ENCODE data around the gene CLNK. TPM values are rescaled to one million over a fixed set of nuclear protein-coding genes. Genes with fewer than 3 reads are reported as not detected.

Gene CLNK
- polyA plus RNA-seq, 3 donors: not detected

- Mint-ChIP-seq H3K36me3 (peaks cover 35 to 36% of the 10 kb centered on the region in 2 donors), H3K27me3 (ENCODE audit: low read depth in 3 of 3) (peaks cover 43 to 51% (median 46%) of the 10 kb centered on the region in 3 donors), H3K4me3 (peak within 1 kb of the TSS; percentile 71 to 87), H3K9me3 (peaks cover 9 to 37% (median 25%) of the 10 kb centered on the region in 7 donors), H3K27ac (peak within 1 kb of the TSS in 3 of 7 donors; percentile 19 to 60 (median 48)), H3K4me1 (peaks cover 26% of the 10 kb centered on the region)
- TF ChIP-seq, protein P1, sequence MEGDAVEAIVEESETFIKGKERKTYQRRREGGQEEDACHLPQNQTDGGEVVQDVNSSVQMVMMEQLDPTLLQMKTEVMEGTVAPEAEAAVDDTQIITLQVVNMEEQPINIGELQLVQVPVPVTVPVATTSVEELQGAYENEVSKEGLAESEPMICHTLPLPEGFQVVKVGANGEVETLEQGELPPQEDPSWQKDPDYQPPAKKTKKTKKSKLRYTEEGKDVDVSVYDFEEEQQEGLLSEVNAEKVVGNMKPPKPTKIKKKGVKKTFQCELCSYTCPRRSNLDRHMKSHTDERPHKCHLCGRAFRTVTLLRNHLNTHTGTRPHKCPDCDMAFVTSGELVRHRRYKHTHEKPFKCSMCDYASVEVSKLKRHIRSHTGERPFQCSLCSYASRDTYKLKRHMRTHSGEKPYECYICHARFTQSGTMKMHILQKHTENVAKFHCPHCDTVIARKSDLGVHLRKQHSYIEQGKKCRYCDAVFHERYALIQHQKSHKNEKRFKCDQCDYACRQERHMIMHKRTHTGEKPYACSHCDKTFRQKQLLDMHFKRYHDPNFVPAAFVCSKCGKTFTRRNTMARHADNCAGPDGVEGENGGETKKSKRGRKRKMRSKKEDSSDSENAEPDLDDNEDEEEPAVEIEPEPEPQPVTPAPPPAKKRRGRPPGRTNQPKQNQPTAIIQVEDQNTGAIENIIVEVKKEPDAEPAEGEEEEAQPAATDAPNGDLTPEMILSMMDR (IDR thresholded peaks at IDR 0.05): no peak
- WGBS (ENCODE audit: insufficient coverage): 4% methylated on average over 59 of the region's 60 CpGs
- peak; percentile 50 to 65 (median 57) for DNase-seq
- peak within 1 kb of the TSS; percentile 76 for H3K4me2 ChIP-seq (replicated peaks; ENCODE audit: extremely low read depth, low read length, poor library complexity, severe bottlenecking)
- intact Hi-C loops (cut with micrococcal nuclease): no loop called here
- H3K9ac ChIP-seq (ENCODE audit: insufficient read depth, low read length, poor library complexity, severe bottlenecking): peak within 1 kb of the TSS; percentile 43
- peak within 1 kb of the TSS; percentile 24 to 73 (median 38) for H3K4me3 ChIP-seq (replicated peaks in 1 of 3; ENCODE audit: low read depth in 2 of 3, low read length in 3 of 3)
- H3K79me2 ChIP-seq (ENCODE audit: insufficient read depth, low read length): peaks cover 6% of the 10 kb centered on the region
- peak within 1 kb of the TSS; percentile 98 for H2AFZ ChIP-seq (ENCODE audit: insufficient read depth, low read depth, low read length, poor library complexity, severe bottlenecking)
- peaks cover 21 to 45% of the 10 kb centered on the region in 2 donors for H3K27me3 ChIP-seq (ENCODE audit: control insufficient read depth in 2 of 2, insufficient read depth in 2 of 2, low read length in 2 of 2)
- H3K36me3 ChIP-seq (replicated peaks in 1 of 2; ENCODE audit: control insufficient read depth in 1 of 2, insufficient read depth in 2 of 2, low read length in 2 of 2): peaks cover 8 to 25% of the 10 kb centered on the region in 2 donors
- H3K4me1 ChIP-seq (ENCODE audit: control insufficient read depth in 1 of 2, insufficient read depth in 2 of 2, low read length in 2 of 2): peaks cover 22 to 34% of the 10 kb centered on the region in 2 donors
- peaks cover 16 to 24% of the 10 kb centered on the region in 2 donors for H3K9me3 ChIP-seq (replicated peaks in 1 of 2; ENCODE audit: control insufficient read depth in 1 of 2, insufficient read depth in 1 of 2, low read length in 2 of 2)
- no peaks in the 10 kb centered on the region for H4K20me1 ChIP-seq (ENCODE audit: insufficient read depth, low read length)
- H3K27ac ChIP-seq (ENCODE audit: low read depth in 1 of 2, low read length in 2 of 2): peak within 1 kb of the TSS in 1 of 2 donors; percentile 40
These were observed 227.2 kb downstream of the CLNK start, which contains the start of gene ZNF518B for GRCh38 chr4:10457255-10457801. ZNF518B (minus strand) TSS chr4:10457426; CDS start chr4:10446328, 11,098 bp downstream.

DNA sequence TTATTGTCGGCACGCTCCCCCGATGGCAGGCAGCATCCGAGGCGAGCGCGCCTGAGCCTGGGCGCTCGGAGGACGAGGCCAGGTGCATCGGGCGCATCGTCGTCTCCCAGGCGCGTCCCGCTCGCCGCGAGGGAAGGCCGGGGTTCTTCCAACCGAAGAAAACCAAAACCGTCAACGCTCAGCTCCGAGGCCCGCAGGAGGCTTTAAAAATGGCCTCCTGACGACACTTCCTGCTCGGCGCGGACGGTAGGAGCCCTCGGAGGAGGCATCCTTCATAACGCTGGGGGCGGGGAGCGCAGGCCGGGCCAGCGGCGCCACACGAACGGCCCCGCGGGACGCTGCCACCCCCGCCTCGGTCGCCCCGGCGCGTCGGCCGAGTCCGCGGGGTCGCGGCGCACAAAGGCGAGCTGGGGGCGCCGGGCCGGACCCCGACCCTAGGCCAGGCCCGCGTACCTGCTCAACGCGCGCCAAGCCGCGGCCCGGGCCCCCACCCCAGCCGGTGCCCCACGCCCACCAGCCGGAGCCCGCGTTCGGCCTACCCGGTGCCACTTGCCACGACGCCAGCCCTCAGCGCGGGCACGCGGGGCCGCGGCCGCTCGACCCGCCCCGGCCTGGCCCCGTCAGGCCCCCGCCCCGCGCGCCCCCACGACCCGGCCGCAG lies 227.8 kb downstream of the CLNK start:
- peak overlapping the region in 2 of 7 donors; percentile 19 to 48 for H3K27ac Mint-ChIP-seq
- H3K79me2 ChIP-seq (ENCODE audit: insufficient read depth, low read length): peaks cover 6% of the 10 kb centered on the region
- peaks cover 25% of the 10 kb centered on the region for H3K4me1 Mint-ChIP-seq
- intact Hi-C loops (cut with micrococcal nuclease): no loop called here
- peaks cover 37 to 44% (median 40%) of the 10 kb centered on the region in 3 donors for H3K27me3 Mint-ChIP-seq (ENCODE audit: low read depth in 3 of 3)
- peak overlapping the region; percentile 98 for H2AFZ ChIP-seq (ENCODE audit: insufficient read depth, low read depth, low read length, poor library complexity, severe bottlenecking)
- peaks cover 9 to 35% (median 20%) of the 10 kb centered on the region in 7 donors for H3K9me3 Mint-ChIP-seq
- H3K4me2 ChIP-seq (replicated peaks; ENCODE audit: extremely low read depth, low read length, poor library complexity, severe bottlenecking): peak overlapping the region; percentile 76
- peak overlapping the region; percentile 43 for H3K9ac ChIP-seq (ENCODE audit: insufficient read depth, low read length, poor library complexity, severe bottlenecking)
- WGBS (ENCODE audit: insufficient coverage): 8% methylated on average over 96 of the region's 96 CpGs
- H3K4me3 ChIP-seq (replicated peaks in 1 of 3; ENCODE audit: low read depth in 2 of 3, low read length in 3 of 3): peak overlapping the region; percentile 24 to 73 (median 38)
- TF ChIP-seq, protein P1 (IDR thresholded peaks at IDR 0.05): no peak
- H3K9me3 ChIP-seq (replicated peaks in 1 of 2; ENCODE audit: control insufficient read depth in 1 of 2, insufficient read depth in 1 of 2, low read length in 2 of 2): peaks cover 11 to 24% of the 10 kb centered on the region in 2 donors
- H3K27ac ChIP-seq (ENCODE audit: low read depth in 1 of 2, low read length in 2 of 2): peak overlapping the region in 1 of 2 donors; percentile 40
- peak; percentile 30 to 43 (median 34) for DNase-seq
- peaks cover 16 to 39% of the 10 kb centered on the region in 2 donors for H3K27me3 ChIP-seq (ENCODE audit: control insufficient read depth in 2 of 2, insufficient read depth in 2 of 2, low read length in 2 of 2)
- no peaks in the 10 kb centered on the region for H4K20me1 ChIP-seq (ENCODE audit: insufficient read depth, low read length)
- H3K36me3 ChIP-seq (replicated peaks in 1 of 2; ENCODE audit: control insufficient read depth in 1 of 2, insufficient read depth in 2 of 2, low read length in 2 of 2): peaks cover 8 to 31% of the 10 kb centered on the region in 2 donors
- peaks cover 21 to 32% of the 10 kb centered on the region in 2 donors for H3K4me1 ChIP-seq (ENCODE audit: control insufficient read depth in 1 of 2, insufficient read depth in 2 of 2, low read length in 2 of 2)
- H3K36me3 Mint-ChIP-seq: peaks cover 38 to 41% of the 10 kb centered on the region in 2 donors
- peak overlapping the region; percentile 71 to 87 for H3K4me3 Mint-ChIP-seq
